Measurements from ENCODE around the gene DAPK2. TPM values are rescaled to one million over a fixed set of nuclear protein-coding genes. Genes with fewer than 3 reads are reported as not detected.

DAPK2 gene
- polyA plus RNA-seq, 1 of the 3 experiments (the other 2 are of a cell fraction): 1.4 TPM

DNA sequence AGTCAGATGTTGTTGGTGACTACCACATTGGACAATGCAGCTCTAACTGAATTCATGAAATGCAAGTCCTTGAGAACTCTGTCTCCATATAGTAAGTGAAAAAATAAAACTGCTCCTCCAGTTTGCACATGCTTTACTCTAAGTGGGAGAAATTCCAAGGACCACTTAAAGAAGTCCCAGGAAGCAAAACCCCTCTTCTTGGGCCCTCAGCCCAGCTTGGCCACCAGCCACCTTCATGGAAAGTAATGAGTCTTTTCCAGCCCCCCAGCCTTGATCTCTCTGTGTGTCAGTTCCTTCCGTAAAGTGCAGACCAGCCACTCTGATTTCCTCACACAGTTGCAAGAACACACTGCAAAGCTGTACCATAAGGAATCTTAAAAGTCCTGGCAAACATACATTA, 34.5 kb downstream of the DAPK2 start:
- 87% methylated on average over 1 of the region's 1 CpG for WGBS (ENCODE audit: low lambda C conversion rate)
- CTCF ChIA-PET: interaction anchor here (1.1 kb wide), 1 partner anchor 67 kb away, joined by 3 read pairs; no protein-coding TSS in a partner anchor
- Histone ChIP-seq H3K27me3 (ENCODE audit: insufficient read depth) (no peaks in the 10 kb centered on the region), H3K9ac (no peak overlapping the region), H3K36me3 (replicated peaks in 1 of 2; ENCODE audit: control insufficient read depth in 1 of 2, insufficient read depth in 2 of 2, low read length in 1 of 2) (no peaks in the 10 kb centered on the region), H3K4me1 (ENCODE audit: control insufficient read depth in 1 of 2, insufficient read depth in 2 of 2, low read depth in 1 of 2, low read length in 1 of 2) (peaks cover 12 to 13% of the 10 kb centered on the region in 2 experiments), H3K4me3 (ENCODE audit: low read depth in 2 of 2, low read length in 1 of 2) (no peak overlapping the region), H3K79me2 (ENCODE audit: insufficient read depth) (no peaks in the 10 kb centered on the region), H3K27ac (ENCODE audit: low read depth in 2 of 2, low read length in 1 of 2) (no peak overlapping the region), H4K20me1 (ENCODE audit: insufficient read depth) (no peaks in the 10 kb centered on the region), H2AFZ (ENCODE audit: low read depth) (no peak overlapping the region), H3K4me2 (no peak overlapping the region), H3F3A (replicated peaks; ENCODE audit: insufficient read depth) (no peaks in the 10 kb centered on the region), H3K9me2 (no peaks in the 10 kb centered on the region), H3K9me3 (no peaks in the 10 kb centered on the region)
- DNase-seq: no peak
- POLR2A ChIA-PET: no interaction called here
- TF ChIP-seq, protein P1, sequence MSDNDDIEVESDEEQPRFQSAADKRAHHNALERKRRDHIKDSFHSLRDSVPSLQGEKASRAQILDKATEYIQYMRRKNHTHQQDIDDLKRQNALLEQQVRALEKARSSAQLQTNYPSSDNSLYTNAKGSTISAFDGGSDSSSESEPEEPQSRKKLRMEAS (IDR thresholded peaks at IDR 0.05; ENCODE audit: low read depth): no peak
- no peak for TF ChIP-seq FOXM1 (IDR thresholded peaks at IDR 0.05; ENCODE audit: low read depth)
- TF ChIP-seq, protein P2, sequence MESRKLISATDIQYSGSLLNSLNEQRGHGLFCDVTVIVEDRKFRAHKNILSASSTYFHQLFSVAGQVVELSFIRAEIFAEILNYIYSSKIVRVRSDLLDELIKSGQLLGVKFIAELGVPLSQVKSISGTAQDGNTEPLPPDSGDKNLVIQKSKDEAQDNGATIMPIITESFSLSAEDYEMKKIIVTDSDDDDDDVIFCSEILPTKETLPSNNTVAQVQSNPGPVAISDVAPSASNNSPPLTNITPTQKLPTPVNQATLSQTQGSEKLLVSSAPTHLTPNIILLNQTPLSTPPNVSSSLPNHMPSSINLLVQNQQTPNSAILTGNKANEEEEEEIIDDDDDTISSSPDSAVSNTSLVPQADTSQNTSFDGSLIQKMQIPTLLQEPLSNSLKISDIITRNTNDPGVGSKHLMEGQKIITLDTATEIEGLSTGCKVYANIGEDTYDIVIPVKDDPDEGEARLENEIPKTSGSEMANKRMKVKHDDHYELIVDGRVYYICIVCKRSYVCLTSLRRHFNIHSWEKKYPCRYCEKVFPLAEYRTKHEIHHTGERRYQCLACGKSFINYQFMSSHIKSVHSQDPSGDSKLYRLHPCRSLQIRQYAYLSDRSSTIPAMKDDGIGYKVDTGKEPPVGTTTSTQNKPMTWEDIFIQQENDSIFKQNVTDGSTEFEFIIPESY (IDR thresholded peaks at IDR 0.05; ENCODE audit: borderline replicate concordance, low read depth): no peak
- TF ChIP-seq, protein P3, sequence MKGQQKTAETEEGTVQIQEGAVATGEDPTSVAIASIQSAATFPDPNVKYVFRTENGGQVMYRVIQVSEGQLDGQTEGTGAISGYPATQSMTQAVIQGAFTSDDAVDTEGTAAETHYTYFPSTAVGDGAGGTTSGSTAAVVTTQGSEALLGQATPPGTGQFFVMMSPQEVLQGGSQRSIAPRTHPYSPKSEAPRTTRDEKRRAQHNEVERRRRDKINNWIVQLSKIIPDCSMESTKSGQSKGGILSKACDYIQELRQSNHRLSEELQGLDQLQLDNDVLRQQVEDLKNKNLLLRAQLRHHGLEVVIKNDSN (IDR thresholded peaks at IDR 0.05; ENCODE audit: borderline replicate concordance, low read depth): no peak
- TF ChIP-seq SIN3A (IDR thresholded peaks at IDR 0.05; ENCODE audit: borderline replicate concordance, low read depth, low read length): no peak
- TF ChIP-seq JUND (IDR thresholded peaks at IDR 0.05): no peak
- no peak for TF ChIP-seq TCF12 (IDR thresholded peaks at IDR 0.05)
- TF ChIP-seq TAF1 (IDR thresholded peaks at IDR 0.05; ENCODE audit: borderline replicate concordance, low read depth, low read length): no peak
- TF ChIP-seq, protein P4, sequence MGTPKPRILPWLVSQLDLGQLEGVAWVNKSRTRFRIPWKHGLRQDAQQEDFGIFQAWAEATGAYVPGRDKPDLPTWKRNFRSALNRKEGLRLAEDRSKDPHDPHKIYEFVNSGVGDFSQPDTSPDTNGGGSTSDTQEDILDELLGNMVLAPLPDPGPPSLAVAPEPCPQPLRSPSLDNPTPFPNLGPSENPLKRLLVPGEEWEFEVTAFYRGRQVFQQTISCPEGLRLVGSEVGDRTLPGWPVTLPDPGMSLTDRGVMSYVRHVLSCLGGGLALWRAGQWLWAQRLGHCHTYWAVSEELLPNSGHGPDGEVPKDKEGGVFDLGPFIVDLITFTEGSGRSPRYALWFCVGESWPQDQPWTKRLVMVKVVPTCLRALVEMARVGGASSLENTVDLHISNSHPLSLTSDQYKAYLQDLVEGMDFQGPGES (IDR thresholded peaks at IDR 0.05; ENCODE audit: low read depth, low read length): no peak

DNA sequence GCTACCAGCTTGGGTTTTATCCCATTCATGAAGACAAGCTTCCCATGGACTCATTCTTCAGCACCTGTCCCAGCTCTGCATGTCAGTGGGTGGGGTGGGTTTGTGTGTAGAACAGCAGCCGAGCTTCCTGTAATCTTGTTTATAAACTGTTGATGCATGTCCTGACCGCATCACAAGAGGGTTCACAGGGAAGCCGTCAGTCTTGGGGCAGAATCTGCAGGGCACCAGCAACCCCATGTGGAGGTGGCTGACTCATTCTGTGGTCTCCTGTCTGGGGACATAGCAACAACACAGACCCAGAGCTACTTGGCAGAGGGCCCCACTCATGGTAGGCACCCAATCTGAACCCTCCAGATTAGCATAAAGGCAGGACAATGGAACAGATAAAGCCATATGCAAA, 35.6 kb downstream of the DAPK2 start:
- Histone ChIP-seq H2AFZ (ENCODE audit: low read depth) (no peak overlapping the region), H3K27ac (ENCODE audit: low read depth in 2 of 2, low read length in 1 of 2) (no peak overlapping the region), H3K79me2 (ENCODE audit: insufficient read depth) (no peaks in the 10 kb centered on the region), H3K9me3 (no peaks in the 10 kb centered on the region), H3K4me3 (ENCODE audit: low read depth in 2 of 2, low read length in 1 of 2) (no peak overlapping the region), H3K36me3 (replicated peaks in 1 of 2; ENCODE audit: control insufficient read depth in 1 of 2, insufficient read depth in 2 of 2, low read length in 1 of 2) (no peaks in the 10 kb centered on the region), H3F3A (replicated peaks; ENCODE audit: insufficient read depth) (no peaks in the 10 kb centered on the region), H4K20me1 (ENCODE audit: insufficient read depth) (no peaks in the 10 kb centered on the region), H3K9me2 (no peaks in the 10 kb centered on the region), H3K27me3 (ENCODE audit: insufficient read depth) (no peaks in the 10 kb centered on the region), H3K4me1 (ENCODE audit: control insufficient read depth in 1 of 2, insufficient read depth in 2 of 2, low read depth in 1 of 2, low read length in 1 of 2) (peaks cover 12 to 13% of the 10 kb centered on the region in 2 experiments), H3K4me2 (no peak overlapping the region), H3K9ac (no peak overlapping the region)
- no peak for TF ChIP-seq TAF1 (IDR thresholded peaks at IDR 0.05; ENCODE audit: borderline replicate concordance, low read depth, low read length)
- 0 out of 2 replicates have a peak, but pooled peaks have one; percentile 19 for TF ChIP-seq JUND (IDR thresholded peaks at IDR 0.05)
- peak; percentile 31; the same call in 1 of the 2 replicates for TF ChIP-seq FOSL2 (IDR thresholded peaks at IDR 0.05; ENCODE audit: borderline replicate concordance, low read depth)
- CTCF ChIA-PET: interaction anchor here (0.8 kb wide), 1 partner anchor 9 kb away, joined by 3 read pairs; no protein-coding TSS in a partner anchor
- POLR2A ChIA-PET: interaction anchor here (0.6 kb wide), 1 partner anchor 192 kb away, joined by 3 read pairs; no protein-coding TSS in a partner anchor
- WGBS (ENCODE audit: low lambda C conversion rate): 61% methylated on average over 3 of the region's 3 CpGs
- no peak for DNase-seq

Data from SK-N-SH (cell line).